ENCODE data around the gene METTL26.

Gene METTL26

GRCh38 chr16:660459-661183, 24.5 kb upstream of the METTL26 start:
- peak; percentile 34 for DNase-seq (ENCODE audit: low read depth)
- no peak overlapping the region for H3K4me3 ChIP-seq (ENCODE audit: low read depth, low read length)

DNA sequence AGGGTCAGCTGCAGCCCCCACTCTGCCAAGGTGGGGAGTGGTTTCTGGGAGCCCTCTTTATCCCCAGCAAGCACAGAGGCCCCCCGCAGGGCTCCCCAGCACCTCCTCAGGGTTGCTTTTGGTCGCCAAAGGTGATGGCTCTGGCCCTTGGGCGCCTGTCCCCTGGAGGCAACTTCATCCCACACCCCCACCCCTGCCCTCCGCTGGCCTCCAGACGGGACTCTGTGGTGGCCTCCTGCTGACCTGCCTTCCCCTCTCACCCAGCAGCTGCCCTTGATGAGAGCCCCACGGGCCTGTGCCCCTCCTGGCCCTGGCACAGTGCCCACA, 24.0 kb upstream of the METTL26 start:
- no peak for DNase-seq (ENCODE audit: low read depth)
- H3K4me3 ChIP-seq (ENCODE audit: low read depth, low read length) = no peak overlapping the region

GRCh38 chr16:659618-660017, 23.5 kb upstream of the METTL26 start:
- no peak overlapping the region for H3K4me3 ChIP-seq (ENCODE audit: low read depth, low read length)

DNA sequence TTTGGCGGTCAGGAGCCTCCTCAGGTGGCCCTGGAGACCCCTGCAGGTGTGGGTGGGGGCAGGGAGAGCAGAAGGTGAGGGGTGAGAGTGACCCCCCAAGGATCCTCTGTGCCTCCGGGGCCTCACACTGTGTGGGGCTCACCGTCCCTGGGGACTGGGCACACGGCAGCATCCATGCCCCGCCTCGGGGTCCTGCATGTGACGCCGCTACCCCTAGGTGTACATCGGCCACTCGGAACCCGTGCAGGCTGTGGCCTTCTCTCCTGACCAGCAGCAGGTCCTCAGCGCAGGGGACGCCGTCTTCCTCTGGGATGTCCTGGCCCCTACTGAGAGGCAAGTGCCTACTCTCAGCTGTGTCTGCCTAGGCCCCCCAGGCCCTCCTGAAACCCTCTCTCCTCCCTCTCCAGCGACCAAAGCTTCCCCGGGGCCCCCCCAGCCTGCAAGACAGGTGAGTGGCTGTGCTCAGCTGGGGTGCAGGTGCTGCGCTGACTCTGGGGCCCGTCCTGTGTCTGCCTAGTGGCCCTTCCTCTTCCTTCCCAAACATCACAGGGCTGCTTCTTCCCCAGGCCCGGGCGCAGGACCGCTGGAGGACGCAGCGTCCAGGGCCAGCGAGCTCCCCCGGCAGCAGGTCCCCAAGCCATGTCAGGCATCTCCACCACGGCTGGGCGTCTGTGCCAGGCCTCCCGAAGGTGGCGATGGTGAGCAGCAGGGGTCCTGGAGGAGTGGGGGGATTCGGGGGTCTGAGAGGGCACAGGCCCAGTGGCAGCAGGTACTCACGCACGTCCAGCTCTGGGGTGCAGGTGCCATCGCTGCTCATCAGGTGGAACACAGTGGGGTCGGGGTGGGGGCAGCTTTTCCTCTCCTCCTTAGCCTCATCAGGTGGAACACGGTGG, 22.8 kb upstream of the METTL26 start:
- DNase-seq (ENCODE audit: low read depth) = no peak
- H3K4me3 ChIP-seq (ENCODE audit: low read depth, low read length) = no peak overlapping the region

More at GRCh38 chr16:659618-660017, 23.5 kb upstream of the METTL26 start:
- DNase-seq (ENCODE audit: low read depth) = no peak

GRCh38 chr16:657487-657886, 21.4 kb upstream of the METTL26 start:
- no peak for DNase-seq (ENCODE audit: low read depth)
- no peak overlapping the region for H3K4me3 ChIP-seq (ENCODE audit: low read depth, low read length)

DNA sequence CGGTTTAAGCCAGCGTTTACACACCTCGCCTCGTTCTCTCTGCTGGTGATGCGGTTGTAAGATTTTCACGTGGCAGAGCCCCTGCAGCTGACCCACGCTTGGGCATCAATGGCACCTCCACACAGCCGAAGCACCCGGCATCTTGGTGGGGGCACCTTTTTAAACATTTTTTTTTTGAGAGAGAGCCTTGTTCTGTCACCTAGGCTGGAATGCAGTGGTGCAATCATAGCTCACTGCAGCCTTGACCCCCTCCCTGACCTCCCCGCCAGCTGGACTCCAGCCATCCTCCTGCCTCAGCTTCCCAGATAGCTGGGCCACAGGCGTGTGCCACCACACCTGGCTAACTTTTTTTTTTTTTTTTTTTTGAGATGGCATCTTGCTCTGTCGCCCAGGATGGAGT, 17.9 kb upstream of the METTL26 start:
- no peak for DNase-seq (ENCODE audit: low read depth)
- no peak overlapping the region for H3K4me3 ChIP-seq (ENCODE audit: low read depth, low read length)

DNA sequence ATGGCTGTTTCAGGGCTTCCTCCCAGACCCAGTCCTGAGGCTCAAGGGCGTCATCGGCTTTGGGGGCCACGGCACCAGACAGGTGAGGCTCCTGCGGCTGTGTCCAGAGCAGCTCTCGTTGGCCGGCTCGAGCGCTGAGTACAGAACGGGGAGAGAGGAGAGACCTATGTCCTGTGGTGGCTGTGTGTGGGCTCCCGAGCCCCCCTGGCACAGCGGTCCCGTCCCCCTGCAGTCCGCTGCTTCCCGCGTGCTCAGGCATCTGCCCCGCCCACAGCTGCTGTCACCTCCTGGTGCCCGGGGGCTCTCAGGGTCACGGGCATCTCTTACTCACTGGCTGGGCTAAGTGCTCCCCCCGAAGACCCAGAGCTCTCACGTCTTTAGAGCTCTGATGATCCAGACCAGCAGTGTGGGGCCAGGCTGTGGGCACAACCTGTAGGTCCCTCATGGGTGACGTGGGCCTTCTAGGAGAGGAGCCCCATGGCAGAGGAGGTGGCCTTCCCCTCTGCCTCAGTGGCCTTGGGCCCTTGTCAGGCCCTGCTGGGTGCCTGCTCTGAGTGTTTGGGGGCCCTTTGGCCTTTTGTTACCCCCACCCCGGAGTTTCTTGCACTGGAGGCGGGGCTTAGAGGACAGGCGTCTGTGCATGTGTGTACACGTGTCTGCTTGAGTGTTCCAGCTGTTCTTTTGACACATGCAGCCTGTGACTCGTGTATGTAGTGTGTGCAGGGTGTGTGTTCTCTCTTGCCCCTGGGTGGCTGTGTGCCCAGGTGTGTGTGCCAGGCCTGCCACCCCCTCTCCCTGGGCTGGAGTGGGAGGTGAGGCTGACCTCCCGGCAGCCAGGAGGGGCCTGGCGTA, 16.6 kb upstream of the METTL26 start:
- H3K4me3 ChIP-seq (ENCODE audit: low read depth, low read length) = no peak overlapping the region

GRCh38 chr16:651844-652243, 15.7 kb upstream of the METTL26 start:
- no peak for DNase-seq (ENCODE audit: low read depth)
- H3K4me3 ChIP-seq (ENCODE audit: low read depth, low read length) = no peak overlapping the region

More for the DNA sequence above, 16.6 kb upstream of the METTL26 start:
- no peak for DNase-seq (ENCODE audit: low read depth)

DNA sequence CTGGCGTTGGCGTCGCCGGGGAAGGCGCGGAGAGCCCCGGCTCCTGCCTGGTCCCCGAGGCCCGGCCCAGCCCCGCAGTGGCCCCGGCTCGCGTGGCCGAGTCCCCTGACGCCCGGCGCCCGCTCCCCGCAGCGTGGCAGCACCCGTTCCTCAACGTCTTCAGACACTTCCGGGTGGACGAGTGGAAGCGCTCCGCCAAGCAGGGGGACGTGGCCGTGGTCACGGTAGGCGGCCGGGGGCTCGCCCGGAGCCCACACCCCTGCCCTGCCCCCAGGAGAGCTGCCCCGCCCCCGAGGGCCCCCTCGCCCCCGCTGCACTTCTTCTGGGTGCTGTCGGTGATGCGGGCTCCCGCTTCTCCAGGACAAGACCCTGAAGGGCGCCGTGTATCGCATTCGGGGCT, 13.5 kb upstream of the METTL26 start:
- no peak for DNase-seq (ENCODE audit: low read depth)
- peak overlapping the region; percentile 67 for H3K4me3 ChIP-seq (ENCODE audit: low read depth, low read length)

DNA sequence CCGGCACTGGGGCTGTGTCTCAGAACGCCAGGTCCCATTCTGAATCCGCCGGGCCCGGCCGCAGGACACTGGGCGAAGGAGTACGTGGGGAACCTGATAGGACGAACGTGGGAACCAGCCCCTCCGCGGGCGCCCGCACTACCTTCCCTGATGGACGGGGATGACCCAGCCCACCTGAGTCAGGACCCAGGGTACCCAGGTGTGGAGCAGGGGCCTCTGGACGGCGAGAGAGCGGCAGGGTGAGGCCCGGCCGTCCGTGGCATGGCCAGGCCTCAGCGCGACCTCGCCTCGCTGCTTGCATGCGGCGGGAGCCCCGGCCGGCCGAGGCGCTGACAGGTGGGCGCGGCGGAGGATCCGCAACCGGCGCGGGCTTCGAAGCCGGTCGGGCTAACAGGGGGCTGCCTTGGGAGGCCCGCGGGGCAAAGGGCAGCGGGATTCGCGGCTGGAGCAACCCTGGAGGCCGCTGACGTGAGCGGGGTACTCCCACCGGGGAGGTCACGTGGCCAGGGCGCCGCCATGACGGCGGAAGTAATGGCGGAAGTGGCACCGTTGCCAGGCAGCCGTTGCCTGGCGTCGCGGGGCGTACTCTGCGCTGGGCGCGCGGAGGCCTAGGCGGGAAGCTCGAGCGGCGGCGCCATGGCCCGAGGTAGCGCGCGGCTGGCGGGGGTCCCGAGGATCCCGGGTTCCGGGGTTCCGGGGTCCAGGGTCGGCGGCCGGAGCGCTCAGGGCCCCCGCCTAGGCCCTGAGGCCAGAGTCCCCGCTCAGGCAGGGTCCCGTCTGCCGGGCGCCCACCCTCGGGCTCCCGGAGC, 12.9 kb upstream of the METTL26 start, which contains the start of gene WDR90:
TSS of gene WDR90 (plus strand) at position 585 of the 809 bp plus-strand sequence. CDS start at position 637, 52 bp downstream.
- peak; percentile 58 for DNase-seq (ENCODE audit: low read depth)
- H3K4me3 ChIP-seq (ENCODE audit: low read depth, low read length) = peak within 1 kb of the TSS; percentile 67

GRCh38 chr16:648071-648780, 12.1 kb upstream of the METTL26 start:
- H3K4me3 ChIP-seq (ENCODE audit: low read depth, low read length) = peak overlapping the region; percentile 67
- DNase-seq (ENCODE audit: low read depth) = no peak

GRCh38 chr16:647173-647902, 11.2 kb upstream of the METTL26 start:
- DNase-seq (ENCODE audit: low read depth) = no peak
- no peak overlapping the region for H3K4me3 ChIP-seq (ENCODE audit: low read depth, low read length)

- H3K4me3 ChIP-seq (ENCODE audit: low read depth, low read length) = no peak overlapping the region
- no peak for DNase-seq (ENCODE audit: low read depth)
Measured at GRCh38 chr16:646679-647172, 10.6 kb upstream of the METTL26 start.

- no peak for DNase-seq (ENCODE audit: low read depth)
- H3K4me3 ChIP-seq (ENCODE audit: low read depth, low read length) = no peak overlapping the region
Measured at GRCh38 chr16:645852-646678, 10.0 kb upstream of the METTL26 start.

DNA sequence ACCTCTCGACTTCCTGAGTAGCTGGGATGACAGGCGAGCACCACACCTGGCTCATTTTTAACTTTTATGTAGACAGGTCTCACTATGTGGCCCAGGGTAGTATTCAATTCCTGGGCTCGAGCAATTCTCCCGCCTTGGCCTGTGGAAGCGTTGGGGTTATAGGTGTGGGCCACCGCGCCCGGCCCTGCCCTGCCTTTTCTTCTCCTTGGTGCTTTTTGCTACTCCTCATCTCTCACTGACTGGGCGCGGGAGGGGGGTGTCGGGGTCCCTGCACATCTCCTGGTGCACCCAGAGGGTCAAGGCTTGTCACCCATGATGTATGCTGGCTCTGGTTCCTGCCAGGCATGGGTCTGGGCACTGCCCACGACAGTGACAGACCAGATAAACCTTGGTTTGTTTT, 8.5 kb upstream of the METTL26 start:
- no peak overlapping the region for H3K4me3 ChIP-seq (ENCODE audit: low read depth, low read length)
- no peak for DNase-seq (ENCODE audit: low read depth)

- DNase-seq (ENCODE audit: low read depth) = no peak
Measured at GRCh38 chr16:643050-643368, 6.9 kb upstream of the METTL26 start.

More at GRCh38 chr16:643050-643368, 6.9 kb upstream of the METTL26 start:
- peak overlapping the region; percentile 58 for H3K4me3 ChIP-seq (ENCODE audit: low read depth, low read length)
